GM23338 (cell line): ENCODE measurements around the gene PCSK1N. TPM values are rescaled to one million over a fixed set of nuclear protein-coding genes. Genes with fewer than 3 reads are reported as not detected.
A peak's percentile ranks its signal among the peaks of the same experiment; 100 is the strongest.
"Not testable (repeated sequence)": the region's sequence is repeated elsewhere in the genome, so short reads cannot be mapped to it uniquely, and the experiment has no call there.

Experiments
- ATAC-seq: fragments of 200-7000 bp; cut with Tn5 transposase; 3 replicates; pipeline ENCODE4 v1.9.1; 2020
- DNase-seq: peaks from one replicate; pipeline ENCODE4 v3.0.0-alpha.2; 2015; ENCODE audit warnings: low spot score
- H2AFZ ChIP-seq: fragments of 200-600 bp; sonication (generic); 2 replicates; pipeline ENCODE4 v1.8.0; 2016; ENCODE audit warnings: antibody characterized with exemption, mild to moderate bottlenecking, moderate library complexity
- H3F3A ChIP-seq: fragments of 200-600 bp; sonication (generic); replicated peaks from 2 replicates; pipeline ENCODE4 v1.8.0; 2017; ENCODE audit warnings: antibody characterized with exemption, mixed run types, low read depth
- H3K27ac ChIP-seq: fragments of 200-600 bp; sonication (generic); 2 replicates; pipeline ENCODE4 v1.6.1; 2016; ENCODE audit warnings: low read depth
- H3K27me3 ChIP-seq: fragments of 200-600 bp; sonication (generic); 2 replicates; pipeline ENCODE4 v1.8.0; 2016; ENCODE audit warnings: mild to moderate bottlenecking, mixed run types, moderate library complexity; ENCODE audit not compliant: insufficient read depth
- H3K36me3 ChIP-seq: fragments of 200-600 bp; sonication (generic); 2 replicates; pipeline ENCODE4 v1.8.0; 2016; ENCODE audit warnings: mild to moderate bottlenecking; ENCODE audit not compliant: insufficient read depth
- H3K4me1 ChIP-seq: fragments of 200-600 bp; sonication (generic); 2 replicates; pipeline ENCODE4 v1.8.0; 2016; ENCODE audit warnings: mild to moderate bottlenecking, moderate library complexity; ENCODE audit not compliant: insufficient read depth
- H3K4me2 ChIP-seq: fragments of 200-600 bp; sonication (generic); 2 replicates; pipeline ENCODE4 v1.7.1; 2017; ENCODE audit warnings: mixed run types
- H3K4me3 ChIP-seq: fragments of 200-600 bp; sonication (generic); 2 replicates; pipeline ENCODE4 v1.6.1; 2016; ENCODE audit warnings: mixed run types
- H3K79me2 ChIP-seq: fragments of 200-600 bp; sonication (generic); replicated peaks from 2 replicates; pipeline ENCODE4 v1.8.0; 2017; ENCODE audit warnings: mild to moderate bottlenecking; ENCODE audit not compliant: insufficient read depth
- H3K9me2 ChIP-seq: fragments of 200-600 bp; sonication (generic); 2 replicates; pipeline ENCODE4 v1.8.0; 2017; ENCODE audit not compliant: insufficient read depth
- H4K20me1 ChIP-seq: fragments of 200-600 bp; sonication (generic); replicated peaks from 2 replicates; pipeline ENCODE4 v1.8.0; 2017; ENCODE audit warnings: mild to moderate bottlenecking; ENCODE audit not compliant: insufficient read depth
- H3K27ac Mint-ChIP-seq: 2 replicates; pipeline ENCODE4 v1.8.0; 2020; ENCODE audit warnings: inconsistent platforms, mild to moderate bottlenecking, moderate library complexity, mixed read lengths
- H3K27me3 Mint-ChIP-seq: 3 replicates; pipeline ENCODE4 v1.8.0; 2022; ENCODE audit warnings: low read depth, mild to moderate bottlenecking, moderate library complexity, mixed read lengths, inconsistent platforms; ENCODE audit not compliant: insufficient read depth, poor library complexity
- H3K36me3 Mint-ChIP-seq: 3 replicates; pipeline ENCODE4 v1.8.0; 2021; ENCODE audit warnings: low read depth, mild to moderate bottlenecking, inconsistent platforms, moderate library complexity, mixed read lengths
- H3K4me1 Mint-ChIP-seq: 3 replicates; pipeline ENCODE4 v1.8.0; 2020; ENCODE audit warnings: mild to moderate bottlenecking, inconsistent platforms, mixed read lengths
- H3K4me3 Mint-ChIP-seq: 3 replicates; pipeline ENCODE4 v1.8.0; 2021; ENCODE audit warnings: moderate library complexity, mild to moderate bottlenecking, inconsistent platforms, mixed read lengths
- H3K9me3 Mint-ChIP-seq: 3 replicates; pipeline ENCODE4 v1.8.0; 2020; ENCODE audit warnings: moderate library complexity, mild to moderate bottlenecking, inconsistent platforms, mixed read lengths
- CREB1 ChIP-seq: fragments of 250-450 bp; sonication (Bioruptor Pico); IDR thresholded peaks from 2 replicates; pipeline ENCODE4 v1.5.0; 2020; ENCODE audit warnings: low read depth, mild to moderate bottlenecking, moderate library complexity
- ETS1 ChIP-seq: IDR thresholded peaks from 2 replicates; pipeline ENCODE4 v1.6.1; 2016; ENCODE audit warnings: antibody characterized with exemption
- EZH2 ChIP-seq: fragments of 200-600 bp; sonication (generic); IDR thresholded peaks from one replicate; pipeline ENCODE4 v1.8.0; 2017; ENCODE audit warnings: antibody characterized with exemption, mild to moderate bottlenecking, low read depth; ENCODE audit not compliant: unreplicated experiment
- EZH2phosphoT487 ChIP-seq: fragments of 200-600 bp; sonication (generic); IDR thresholded peaks from one replicate; pipeline ENCODE4 v1.8.1; 2018; ENCODE audit warnings: antibody characterized with exemption; ENCODE audit not compliant: unreplicated experiment
- JUNB ChIP-seq: IDR thresholded peaks from one replicate; pipeline ENCODE4 v1.6.1; 2016; ENCODE audit warnings: antibody characterized with exemption; ENCODE audit not compliant: unreplicated experiment
- NANOG ChIP-seq: IDR thresholded peaks from 2 replicates; pipeline ENCODE4 v1.6.1; 2016; ENCODE audit warnings: antibody characterized with exemption, borderline replicate concordance
- POLR2AphosphoS5 ChIP-seq: IDR thresholded peaks from 2 replicates; pipeline ENCODE4 v1.6.1; 2016; ENCODE audit warnings: antibody characterized with exemption, low read depth
- ZNF114 ChIP-seq: fragments of 250-450 bp; sonication (Bioruptor Pico); IDR thresholded peaks from 2 replicates; pipeline ENCODE4 v1.5.0; 2020; ENCODE audit warnings: mild to moderate bottlenecking, moderate library complexity
- ZNF331 ChIP-seq: fragments of 250-450 bp; sonication (Bioruptor Pico); IDR thresholded peaks from 2 replicates; pipeline ENCODE4 v1.5.0; 2020; ENCODE audit warnings: low read depth, mild to moderate bottlenecking, moderate library complexity
- polyA plus RNA-seq: library from polyadenylated mRNA; unstranded; fragments of >200 nt; fragmentation: Nextera tagmentation; extraction: Ambion mirVana; gene quantifications from 2 replicates; pipeline ENCODE4 v1.2.1, GENCODE V29; 2016
- total RNA-seq: library from RNA; depleted of rRNA; stranded (reverse); fragments of >200 nt; shearing (Covaris generic); gene quantifications from 2 replicates; pipeline ENCODE4 v1.2.3, GENCODE V29; 2014
- TF ChIP-seq, protein P1 (sequence below), 2 experiments: fragments of 200-600 bp in 1 of 2; sonication (generic) in 1 of 2; conservative IDR thresholded peaks; 2 replicates each; pipeline versions ENCODE4 v1.5.1 to v1.6.1; 2016 to 2017; ENCODE audit warnings: antibody characterized with exemption in 2 of 2, low read depth in 2 of 2, mild to moderate bottlenecking in 2 of 2, moderate library complexity in 1 of 2
- TF ChIP-seq, protein P2 (sequence below): IDR thresholded peaks from one replicate; pipeline ENCODE4 v1.6.1; 2018; ENCODE audit warnings: antibody characterized with exemption; ENCODE audit not compliant: unreplicated experiment

PCSK1N gene
- total and polyA plus RNA-seq, 2 experiments from 2014 or later = 12.8 to 15.6 TPM

DNA sequence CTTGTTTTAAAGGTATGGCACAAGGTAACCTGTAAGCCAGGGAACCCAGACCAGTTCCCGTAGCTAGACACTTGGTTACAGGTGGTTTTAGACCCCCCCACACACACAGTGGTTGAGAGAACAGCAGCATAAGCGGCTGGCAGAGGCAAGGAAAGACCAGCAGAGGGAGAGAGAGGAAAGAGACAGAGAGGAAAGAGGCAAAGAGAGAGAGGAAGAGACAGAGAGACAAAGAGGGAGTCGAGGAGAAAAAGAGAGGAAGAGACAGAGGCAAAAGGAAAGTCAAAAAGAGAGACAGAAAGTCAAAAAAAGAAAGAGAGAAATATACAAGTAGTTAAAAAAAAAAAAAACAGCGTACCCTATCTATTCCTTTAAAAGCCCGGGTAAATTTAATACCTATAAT is 19.5 kb upstream of the PCSK1N start (continued):
- TF ChIP-seq, protein P1, sequence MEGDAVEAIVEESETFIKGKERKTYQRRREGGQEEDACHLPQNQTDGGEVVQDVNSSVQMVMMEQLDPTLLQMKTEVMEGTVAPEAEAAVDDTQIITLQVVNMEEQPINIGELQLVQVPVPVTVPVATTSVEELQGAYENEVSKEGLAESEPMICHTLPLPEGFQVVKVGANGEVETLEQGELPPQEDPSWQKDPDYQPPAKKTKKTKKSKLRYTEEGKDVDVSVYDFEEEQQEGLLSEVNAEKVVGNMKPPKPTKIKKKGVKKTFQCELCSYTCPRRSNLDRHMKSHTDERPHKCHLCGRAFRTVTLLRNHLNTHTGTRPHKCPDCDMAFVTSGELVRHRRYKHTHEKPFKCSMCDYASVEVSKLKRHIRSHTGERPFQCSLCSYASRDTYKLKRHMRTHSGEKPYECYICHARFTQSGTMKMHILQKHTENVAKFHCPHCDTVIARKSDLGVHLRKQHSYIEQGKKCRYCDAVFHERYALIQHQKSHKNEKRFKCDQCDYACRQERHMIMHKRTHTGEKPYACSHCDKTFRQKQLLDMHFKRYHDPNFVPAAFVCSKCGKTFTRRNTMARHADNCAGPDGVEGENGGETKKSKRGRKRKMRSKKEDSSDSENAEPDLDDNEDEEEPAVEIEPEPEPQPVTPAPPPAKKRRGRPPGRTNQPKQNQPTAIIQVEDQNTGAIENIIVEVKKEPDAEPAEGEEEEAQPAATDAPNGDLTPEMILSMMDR (conservative IDR thresholded peaks at IDR 0.05; ENCODE audit: low read depth in 2 of 2) = peak; percentile 38 to 58; a peak in 3 of 4 replicates

DNA sequence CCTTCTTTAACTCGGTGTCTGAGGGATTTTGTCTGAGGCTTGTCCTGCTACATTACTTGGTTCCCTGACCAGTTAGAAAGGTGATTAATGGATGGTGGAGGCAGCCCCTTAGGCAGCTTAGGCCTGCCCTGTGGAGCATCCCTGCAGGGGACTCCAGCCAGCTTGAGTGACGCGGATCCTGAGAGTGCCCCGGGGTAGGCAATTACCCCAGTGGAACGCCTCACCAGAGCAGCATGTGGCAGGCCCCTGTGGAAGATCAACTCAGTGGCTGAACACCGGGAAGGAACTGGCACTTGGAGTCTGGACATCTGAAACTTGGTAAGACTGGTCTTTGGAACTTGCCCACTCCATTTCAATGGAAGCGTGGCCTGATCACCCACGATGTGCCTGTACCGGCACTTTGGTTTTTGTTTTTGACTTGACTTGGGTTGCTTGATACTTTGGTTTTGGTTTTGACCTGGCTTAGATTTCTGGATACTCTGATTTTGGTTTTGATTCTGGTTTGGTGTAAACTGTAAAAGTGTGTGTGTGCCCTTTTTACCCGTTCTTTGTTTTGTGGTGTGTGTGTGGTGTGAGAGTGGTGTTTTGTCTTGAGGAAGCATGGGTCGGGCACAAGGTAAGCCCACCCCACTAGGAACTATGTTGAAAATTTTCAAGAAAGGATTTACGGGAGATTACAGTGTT is 18.9 kb upstream of the PCSK1N start:
- not testable (repeated sequence) for H3K79me2 ChIP-seq, H3K4me3 Mint-ChIP-seq, H3K4me1 ChIP-seq, H3F3A ChIP-seq, ATAC-seq, H2AFZ ChIP-seq, H3K27ac ChIP-seq, H3K4me2 ChIP-seq, H3K36me3 ChIP-seq, DNase-seq, H3K27me3 ChIP-seq, H4K20me1 ChIP-seq, H3K4me3 ChIP-seq, H3K4me1 Mint-ChIP-seq, H3K36me3 Mint-ChIP-seq, H3K27me3 Mint-ChIP-seq, H3K9me2 ChIP-seq, H3K27ac Mint-ChIP-seq
- H3K9me3 Mint-ChIP-seq = peaks cover 22% of the 10 kb centered on the region

DNA sequence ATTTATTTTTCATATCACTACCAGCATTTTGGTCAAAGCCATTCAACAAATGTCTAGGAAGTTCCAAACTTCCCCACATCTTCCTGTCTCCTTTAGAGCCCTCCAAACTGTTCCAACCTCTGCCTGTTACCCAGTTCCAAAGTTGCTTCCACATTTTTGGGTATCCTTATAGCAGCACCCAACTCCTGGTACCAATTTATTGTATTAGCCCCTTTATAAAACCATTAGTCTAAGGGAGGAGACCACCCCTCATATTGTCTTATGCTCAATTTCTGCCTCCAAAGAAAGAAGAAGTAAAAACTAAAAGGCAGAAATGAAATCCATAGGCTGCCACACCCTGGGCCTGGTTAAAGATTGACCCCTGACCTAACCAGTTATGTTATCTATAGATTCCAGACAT is 18.1 kb upstream of the PCSK1N start:
- H3K27ac Mint-ChIP-seq, H3K4me1 Mint-ChIP-seq, H3K4me3 ChIP-seq, DNase-seq, H3K4me3 Mint-ChIP-seq, H3K27me3 Mint-ChIP-seq, H3K9me2 ChIP-seq, H3K27me3 ChIP-seq, H3K27ac ChIP-seq, H3K79me2 ChIP-seq, H3K4me2 ChIP-seq, H3K36me3 ChIP-seq, H4K20me1 ChIP-seq, H3K4me1 ChIP-seq, ATAC-seq, H2AFZ ChIP-seq, H3F3A ChIP-seq, H3K36me3 Mint-ChIP-seq: not testable (repeated sequence)
- H3K9me3 Mint-ChIP-seq = peaks cover 22% of the 10 kb centered on the region

- Mint-ChIP-seq H3K4me3 (no peak overlapping the region), H3K27me3 (peaks cover 5% of the 10 kb centered on the region), H3K27ac (no peak overlapping the region), H3K36me3 (peaks cover 8% of the 10 kb centered on the region; the same call in 2 of the 3 replicates), H3K4me1 (peaks cover 6% of the 10 kb centered on the region), H3K9me3 (peaks cover 22% of the 10 kb centered on the region)
- no peak overlapping the region for H3K27ac ChIP-seq
- no peak for DNase-seq
- H2AFZ ChIP-seq = no peak overlapping the region
- H3K79me2 ChIP-seq = no peaks in the 10 kb centered on the region
- no peak for ATAC-seq
- H3K4me3 ChIP-seq = no peak overlapping the region
- no peak overlapping the region for H3K4me2 ChIP-seq
- no peaks in the 10 kb centered on the region for H4K20me1 ChIP-seq
- H3K27me3 ChIP-seq = no peaks in the 10 kb centered on the region
- H3K4me1 ChIP-seq = no peaks in the 10 kb centered on the region
- no peaks in the 10 kb centered on the region for H3F3A ChIP-seq
- H3K36me3 ChIP-seq = no peaks in the 10 kb centered on the region
- no peaks in the 10 kb centered on the region for H3K9me2 ChIP-seq
- TF ChIP-seq POLR2AphosphoS5 = no peak
- no peak for TF ChIP-seq ZNF114 (CRISPR knock-in tag)
- TF ChIP-seq EZH2 = no peak
- no peak for TF ChIP-seq NANOG
- TF ChIP-seq ETS1 = no peak
- TF ChIP-seq ZNF331 (CRISPR knock-in tag) = no peak
- TF ChIP-seq, protein P2, sequence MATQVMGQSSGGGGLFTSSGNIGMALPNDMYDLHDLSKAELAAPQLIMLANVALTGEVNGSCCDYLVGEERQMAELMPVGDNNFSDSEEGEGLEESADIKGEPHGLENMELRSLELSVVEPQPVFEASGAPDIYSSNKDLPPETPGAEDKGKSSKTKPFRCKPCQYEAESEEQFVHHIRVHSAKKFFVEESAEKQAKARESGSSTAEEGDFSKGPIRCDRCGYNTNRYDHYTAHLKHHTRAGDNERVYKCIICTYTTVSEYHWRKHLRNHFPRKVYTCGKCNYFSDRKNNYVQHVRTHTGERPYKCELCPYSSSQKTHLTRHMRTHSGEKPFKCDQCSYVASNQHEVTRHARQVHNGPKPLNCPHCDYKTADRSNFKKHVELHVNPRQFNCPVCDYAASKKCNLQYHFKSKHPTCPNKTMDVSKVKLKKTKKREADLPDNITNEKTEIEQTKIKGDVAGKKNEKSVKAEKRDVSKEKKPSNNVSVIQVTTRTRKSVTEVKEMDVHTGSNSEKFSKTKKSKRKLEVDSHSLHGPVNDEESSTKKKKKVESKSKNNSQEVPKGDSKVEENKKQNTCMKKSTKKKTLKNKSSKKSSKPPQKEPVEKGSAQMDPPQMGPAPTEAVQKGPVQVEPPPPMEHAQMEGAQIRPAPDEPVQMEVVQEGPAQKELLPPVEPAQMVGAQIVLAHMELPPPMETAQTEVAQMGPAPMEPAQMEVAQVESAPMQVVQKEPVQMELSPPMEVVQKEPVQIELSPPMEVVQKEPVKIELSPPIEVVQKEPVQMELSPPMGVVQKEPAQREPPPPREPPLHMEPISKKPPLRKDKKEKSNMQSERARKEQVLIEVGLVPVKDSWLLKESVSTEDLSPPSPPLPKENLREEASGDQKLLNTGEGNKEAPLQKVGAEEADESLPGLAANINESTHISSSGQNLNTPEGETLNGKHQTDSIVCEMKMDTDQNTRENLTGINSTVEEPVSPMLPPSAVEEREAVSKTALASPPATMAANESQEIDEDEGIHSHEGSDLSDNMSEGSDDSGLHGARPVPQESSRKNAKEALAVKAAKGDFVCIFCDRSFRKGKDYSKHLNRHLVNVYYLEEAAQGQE = no peak
- TF ChIP-seq JUNB = no peak
- TF ChIP-seq EZH2phosphoT487 = no peak
- TF ChIP-seq CREB1 = no peak
These were observed 17.4 kb upstream of the PCSK1N start for GRCh38 chrX:48852857-48853256.
